DMS 273 (cell line): ENCODE data around the gene ALG1.
"Not testable (repeated sequence)": the region's sequence is repeated elsewhere in the genome, so short reads cannot be mapped to it uniquely, and the experiment has no call there.

Experiments used
- DNase-seq: peaks from one replicate; lab custom pipeline; 2025; ENCODE audit not compliant: unreplicated experiment; lab: John Stamatoyannopoulos, UW

ALG1 gene

GRCh38 chr16:5044011-5044540, 27.6 kb upstream of the ALG1 start:
- no peak for DNase-seq

- not testable (repeated sequence) for DNase-seq
Observed at GRCh38 chr16:5044581-5044980, 27.1 kb upstream of the ALG1 start.

- no peak for DNase-seq
Observed at GRCh38 chr16:5045499-5046115, 26.0 kb upstream of the ALG1 start.

- no peak for DNase-seq
Observed at GRCh38 chr16:5046914-5047313, 24.7 kb upstream of the ALG1 start.

- DNase-seq, result no peak
Observed at GRCh38 chr16:5054876-5055865, 16.5 kb upstream of the ALG1 start.

- DNase-seq, result peak; percentile 77
Observed at GRCh38 chr16:5056352-5056751, 15.3 kb upstream of the ALG1 start.

- DNase-seq, result peak; percentile 47
Observed at GRCh38 chr16:5058476-5058875, 13.2 kb upstream of the ALG1 start.

- DNase-seq, result no peak
Observed at GRCh38 chr16:5059386-5060072, 12.1 kb upstream of the ALG1 start.

GRCh38 chr16:5060073-5060641, 11.5 kb upstream of the ALG1 start:
- DNase-seq, result no peak

GRCh38 chr16:5062051-5062450, 9.6 kb upstream of the ALG1 start:
- no peak for DNase-seq

- peak; percentile 31 for DNase-seq
Observed at GRCh38 chr16:5062790-5063765, 8.6 kb upstream of the ALG1 start.

GRCh38 chr16:5064915-5065314, 6.7 kb upstream of the ALG1 start:
- no peak for DNase-seq

GRCh38 chr16:5065326-5065725, 6.3 kb upstream of the ALG1 start:
- DNase-seq, result no peak

- DNase-seq, result no peak
Observed at GRCh38 chr16:5065813-5066212, 5.8 kb upstream of the ALG1 start, which contains the start of gene C16orf89. Gene C16orf89 (minus strand): TSS chr16:5065956. CDS start chr16:5065908, 48 bp downstream.

- DNase-seq, result no peak
Observed at GRCh38 chr16:5066511-5066910, 5.1 kb upstream of the ALG1 start.

- no peak for DNase-seq
Observed at GRCh38 chr16:5069048-5069447, 2.6 kb upstream of the ALG1 start.

GRCh38 chr16:5069854-5070253, 1.8 kb upstream of the ALG1 start:
- DNase-seq, result no peak

- DNase-seq, result no peak
Observed at GRCh38 chr16:5070431-5071186, 1.0 kb upstream of the ALG1 start.

- DNase-seq, result no peak
Observed at GRCh38 chr16:5071341-5071680, 332 bp upstream of the ALG1 start.
